NCI-H1105 (cell line): ENCODE measurements around the gene UTP20.
"Not testable (repeated sequence)": the region's sequence is repeated elsewhere in the genome, so short reads cannot be mapped to it uniquely, and the experiment has no call there.

Experiments
- DNase-seq: peaks from one replicate; lab custom pipeline; 2025; lab: John Stamatoyannopoulos, UW

UTP20 gene

GRCh38 chr12:101327051-101327450 is 47.1 kb downstream of the UTP20 start:
- no peak for DNase-seq

DNA sequence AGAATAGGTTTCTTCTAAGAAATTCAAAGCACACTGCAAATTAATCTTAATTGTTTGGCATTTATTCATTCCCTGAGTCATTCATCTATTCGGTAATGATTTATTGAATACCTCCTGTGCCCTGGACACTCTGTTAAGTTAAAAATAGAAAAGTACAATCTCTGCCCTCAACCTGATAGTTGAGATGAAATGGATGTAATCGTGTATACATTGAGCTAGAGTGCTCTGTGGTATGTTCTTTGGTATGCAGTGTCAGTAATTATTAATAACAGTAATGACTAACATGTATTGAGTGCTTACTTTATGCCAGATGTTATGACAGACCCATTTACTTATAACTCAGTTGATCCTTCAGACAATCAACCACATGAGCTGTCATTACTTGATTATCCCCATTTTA is 47.6 kb downstream of the UTP20 start:
- DNase-seq = no peak

- DNase-seq = no peak
These were observed 49.0 kb downstream of the UTP20 start for GRCh38 chr12:101328917-101329316.

DNA sequence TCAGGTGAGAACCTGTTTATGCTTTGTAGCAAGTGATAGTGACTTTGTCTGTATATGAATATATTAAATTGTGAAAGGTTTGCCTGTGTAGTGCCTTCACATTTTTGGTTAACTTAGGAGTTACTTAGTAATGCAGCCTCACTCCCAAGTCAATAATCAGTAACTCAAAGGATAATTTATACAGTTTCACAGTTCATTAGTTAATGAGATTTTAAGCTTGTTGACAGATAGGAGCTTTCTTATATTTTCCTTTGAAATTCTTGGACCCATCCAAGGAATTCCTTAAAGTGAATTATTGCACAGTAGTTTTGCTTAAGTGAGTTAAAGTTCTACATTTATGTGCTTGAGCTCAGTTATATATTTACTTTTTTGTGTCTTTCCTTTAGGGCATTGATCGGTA is 50.7 kb downstream of the UTP20 start:
- no peak for DNase-seq

- DNase-seq = no peak
These were observed 56.5 kb downstream of the UTP20 start for GRCh38 chr12:101336437-101336836.

DNA sequence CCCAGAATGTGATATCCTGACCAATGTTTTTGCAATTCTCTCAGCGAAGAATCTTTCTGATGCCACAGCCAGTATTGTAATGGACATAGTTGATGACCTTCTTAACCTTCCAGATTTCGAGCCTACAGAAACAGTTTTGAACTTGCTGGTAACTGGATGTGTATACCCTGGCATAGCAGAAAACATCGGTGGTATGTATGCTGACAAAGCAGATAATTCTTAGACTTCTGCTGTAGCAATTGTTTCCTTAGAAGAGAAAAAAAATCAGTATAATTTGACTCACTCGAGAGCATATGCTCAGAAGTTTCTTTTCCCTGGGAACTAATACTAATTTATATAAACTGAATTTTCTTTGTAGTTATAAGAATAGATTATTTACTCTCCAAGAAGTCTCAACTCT is 58.2 kb downstream of the UTP20 start:
- DNase-seq = no peak

DNA sequence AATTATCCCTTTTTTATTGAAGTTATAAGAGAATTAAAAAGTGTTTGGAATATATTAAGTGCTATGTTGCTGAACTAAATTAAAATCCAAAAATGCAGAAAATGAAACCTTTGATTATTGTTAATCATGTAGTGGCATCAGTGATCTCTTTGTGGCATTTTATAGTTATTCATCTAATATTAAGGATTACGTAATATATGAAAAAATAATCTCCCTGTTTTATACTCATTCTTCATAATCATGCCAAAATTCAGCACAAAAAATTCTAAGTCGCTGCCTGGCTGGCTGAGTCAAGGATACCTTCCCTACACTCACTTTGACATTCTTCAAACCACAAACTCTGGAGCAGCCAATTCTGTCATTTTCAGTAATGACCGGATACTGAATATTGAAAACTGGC is 64.0 kb downstream of the UTP20 start:
- DNase-seq = no peak

DNA sequence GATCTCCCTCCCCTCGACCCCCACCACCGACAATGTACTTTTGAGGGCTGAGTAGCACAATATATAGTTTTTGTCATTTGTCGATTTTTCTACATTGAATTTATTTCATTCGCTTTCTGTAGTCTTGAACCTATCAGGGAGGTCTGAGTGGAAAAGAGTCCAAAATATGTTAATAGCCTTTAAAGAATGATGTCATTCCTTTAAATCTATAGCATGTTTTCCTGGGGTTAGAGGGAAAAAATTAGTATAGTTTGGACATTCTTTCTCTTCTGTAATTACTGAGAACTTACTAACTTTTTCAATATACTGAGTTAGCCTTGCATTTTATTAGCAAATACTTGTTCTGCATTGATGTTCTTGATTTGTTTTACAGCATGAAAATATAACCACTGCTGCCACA is 71.8 kb downstream of the UTP20 start:
- DNase-seq = no peak

DNA sequence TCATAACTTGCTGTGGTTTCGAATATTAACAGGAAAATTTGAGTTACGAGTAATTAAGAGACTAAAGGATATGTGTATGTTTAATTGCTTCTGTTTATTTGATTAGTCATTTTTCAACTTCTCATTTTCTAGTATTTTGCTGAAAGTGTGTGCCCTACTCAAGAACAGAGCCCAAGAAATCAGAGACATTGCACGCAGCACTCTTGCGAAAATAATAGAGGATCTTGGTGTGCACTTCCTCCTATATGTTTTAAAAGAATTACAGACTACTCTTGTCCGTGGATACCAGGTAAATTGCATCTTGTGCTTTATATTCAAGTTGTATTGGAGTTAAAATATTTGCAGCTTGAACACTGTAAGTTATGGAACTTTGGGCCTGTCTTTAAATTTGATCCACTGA is 76.9 kb downstream of the UTP20 start:
- no peak for DNase-seq

DNA sequence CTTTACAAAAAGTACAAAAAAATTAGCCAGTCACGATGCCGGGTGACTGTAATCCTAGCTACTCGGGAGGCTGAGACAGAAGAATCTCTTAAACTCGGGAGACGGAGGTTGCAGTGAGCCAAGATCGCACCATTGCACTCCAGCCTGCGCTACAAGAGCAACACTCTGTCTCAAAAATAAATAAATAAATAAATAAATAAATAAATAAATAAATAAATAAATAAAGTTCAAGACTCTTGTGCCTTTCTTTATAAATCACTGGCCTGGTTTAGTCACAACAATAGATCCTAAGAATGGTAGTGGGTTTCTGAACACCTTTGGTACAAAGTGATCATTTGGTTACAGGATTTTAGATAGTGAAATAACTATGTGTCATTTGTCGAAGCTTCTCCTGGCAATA is 81.5 kb downstream of the UTP20 start:
- DNase-seq = no peak

GRCh38 chr12:101368016-101368415 is 88.1 kb downstream of the UTP20 start:
- no peak for DNase-seq

GRCh38 chr12:101372431-101372830 is 92.5 kb downstream of the UTP20 start:
- no peak for DNase-seq

- DNase-seq = no peak
These were observed 95.7 kb downstream of the UTP20 start for GRCh38 chr12:101375573-101375972.

GRCh38 chr12:101379149-101379548 is 99.2 kb downstream of the UTP20 start:
- DNase-seq = no peak

- DNase-seq = not testable (repeated sequence)
These were observed 111.3 kb downstream of the UTP20 start for GRCh38 chr12:101391181-101391580.

- peak; percentile 28 for DNase-seq
These were observed 127.1 kb downstream of the UTP20 start for GRCh38 chr12:101407049-101407435.

- peak; percentile 77 for DNase-seq
These were observed 127.8 kb downstream of the UTP20 start, which contains the start of gene ARL1 for GRCh38 chr12:101407436-101408345. Gene ARL1, minus strand, starts transcription at chr12:101407772. Its CDS starts 127 bp downstream, at chr12:101407645.

- not testable (repeated sequence) for DNase-seq
These were observed 130.3 kb downstream of the UTP20 start for GRCh38 chr12:101410169-101410568.

DNA sequence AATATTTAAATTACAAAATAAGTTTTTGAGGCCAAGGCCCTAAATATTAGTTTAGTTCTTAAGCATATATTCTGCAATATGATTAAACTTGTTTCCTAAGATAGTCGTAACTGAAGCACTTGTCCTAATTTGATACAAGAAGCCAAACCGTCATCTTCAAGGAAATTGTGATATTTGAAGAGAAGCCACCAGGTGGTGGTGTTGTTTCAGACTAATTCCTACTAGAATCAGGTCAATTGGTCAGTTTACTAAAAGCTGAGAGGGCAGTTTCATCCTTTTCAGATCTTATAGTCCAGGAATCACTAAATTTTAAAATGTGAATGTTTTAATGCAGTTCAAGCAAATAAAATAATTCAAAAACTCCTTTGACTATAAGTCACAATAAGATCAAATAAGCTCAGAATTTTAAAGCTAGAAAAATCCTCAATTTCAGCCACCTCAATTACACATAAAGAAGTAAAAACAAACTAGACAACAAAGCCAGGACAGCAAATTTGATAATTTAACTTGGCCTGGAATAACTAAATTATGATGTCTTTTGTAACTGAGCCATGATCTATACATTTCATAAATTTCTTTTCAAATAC is 134.7 kb downstream of the UTP20 start:
- peak; percentile 29 for DNase-seq

- DNase-seq = no peak
These were observed 135.3 kb downstream of the UTP20 start for GRCh38 chr12:101415228-101415627.

GRCh38 chr12:101422066-101422465 is 142.2 kb downstream of the UTP20 start:
- DNase-seq = not testable (repeated sequence)

GRCh38 chr12:101424620-101425019 is 144.7 kb downstream of the UTP20 start:
- no peak for DNase-seq

DNA sequence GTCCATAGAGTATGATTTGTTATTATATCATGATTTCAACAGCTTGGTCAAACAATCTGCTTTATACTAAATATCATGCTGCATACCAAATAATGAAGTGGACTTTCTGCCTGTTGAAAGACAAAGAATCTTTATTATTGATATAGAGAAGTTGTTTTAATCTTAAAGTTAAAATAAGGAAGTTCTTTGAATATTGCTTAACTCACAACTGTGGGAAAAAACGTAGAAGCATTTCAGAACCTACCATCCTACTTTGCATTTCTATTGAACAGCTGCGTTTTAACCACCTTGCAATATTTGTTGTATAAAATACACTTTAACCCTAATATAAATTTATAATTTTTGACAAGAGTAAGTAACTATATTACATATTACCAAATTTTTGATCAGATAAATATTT is 150.6 kb downstream of the UTP20 start:
- no peak for DNase-seq
